GM19324 (cell line): ENCODE data around the gene RO60.
"Not testable (repeated sequence)": the region's sequence is repeated elsewhere in the genome, so short reads cannot be mapped to it uniquely, and the experiment has no call there.

Experiments used
- ATAC-seq: cut with Tn5 transposase; IDR thresholded peaks from one replicate; pipeline ENCODE4 v1.9.1; 2021; ENCODE audit warnings: mild to moderate bottlenecking, moderate library complexity; ENCODE audit not compliant: unreplicated experiment, low FRiP score

Gene RO60

DNA sequence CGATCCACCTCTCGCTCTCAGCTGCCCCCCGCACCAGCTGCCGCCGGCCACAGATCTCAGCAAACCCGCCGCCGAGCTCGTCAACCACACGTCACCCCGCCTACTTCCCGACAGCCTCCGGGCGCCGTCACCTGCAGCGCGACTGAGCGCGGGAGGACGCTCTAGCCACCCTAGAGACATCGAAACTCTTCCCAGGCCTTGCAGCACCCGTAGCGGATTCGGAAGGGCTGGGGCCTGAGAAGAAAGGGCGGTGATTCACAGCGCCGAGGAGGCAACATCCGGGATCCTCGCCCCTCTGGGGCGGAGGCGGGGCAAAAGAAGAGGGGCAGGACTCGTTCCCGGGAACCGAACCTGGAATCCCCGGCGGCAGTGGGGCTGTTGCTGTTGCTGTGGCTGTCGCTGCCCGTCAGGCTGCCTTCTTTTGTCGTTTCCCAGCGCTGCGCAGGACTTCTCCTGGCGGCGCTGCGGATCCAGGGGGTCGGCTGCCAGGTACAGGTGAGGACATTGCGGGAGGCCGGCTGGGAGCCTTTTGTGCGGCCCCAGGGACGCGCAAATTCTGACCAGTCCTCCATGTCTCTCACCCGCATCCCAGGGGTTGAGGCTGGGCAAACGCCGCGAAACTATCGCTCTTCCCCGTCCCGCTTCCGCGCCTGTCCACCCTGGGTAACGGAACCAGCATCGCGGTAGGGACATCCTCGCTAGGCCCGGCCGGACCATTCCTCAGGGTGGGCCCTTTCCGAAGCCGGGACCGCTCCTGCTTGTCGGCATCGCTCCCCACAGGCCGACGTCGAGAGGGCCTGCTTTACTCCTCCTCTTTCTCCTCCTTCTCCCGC is at the start of gene RO60, which contains the start of gene UCHL5:
Gene RO60 (plus strand): TSS at position 331 of the 833 bp plus-strand sequence. CDS start 9,443 bp downstream, outside the sequence.
Gene UCHL5 (minus strand): TSS at position 79 of the 833 bp plus-strand sequence. CDS start 100 bp downstream, outside the sequence.
- peak; percentile 95 for ATAC-seq

- no peak for ATAC-seq
Measured at GRCh38 chr1:193011406-193011805, 48.0 kb upstream of the RO60 start.

GRCh38 chr1:193013005-193013404 is 46.4 kb upstream of the RO60 start:
- no peak for ATAC-seq

DNA sequence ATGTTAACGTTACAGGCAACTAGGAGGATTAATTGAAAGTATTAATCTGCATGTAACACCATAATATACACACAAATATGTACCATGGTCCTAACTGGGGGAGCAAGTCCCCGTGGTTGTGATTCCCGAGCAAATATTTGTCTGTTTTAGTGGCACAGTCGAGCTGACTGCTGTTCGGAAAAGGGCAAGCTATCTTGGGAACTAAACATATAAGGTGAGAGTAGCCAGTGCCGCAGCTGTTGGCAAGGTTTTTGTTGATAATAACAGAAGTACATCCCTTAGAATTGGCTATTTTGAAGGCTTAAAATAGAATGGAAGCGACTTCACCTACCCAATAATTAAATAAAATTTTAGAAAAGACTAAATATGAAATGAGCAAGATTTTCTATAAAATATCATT is 45.7 kb upstream of the RO60 start:
- no peak for ATAC-seq

GRCh38 chr1:193014400-193014799 is 45.0 kb upstream of the RO60 start:
- ATAC-seq, result no peak

- ATAC-seq, result no peak
Measured at GRCh38 chr1:193016788-193017187, 42.6 kb upstream of the RO60 start.

DNA sequence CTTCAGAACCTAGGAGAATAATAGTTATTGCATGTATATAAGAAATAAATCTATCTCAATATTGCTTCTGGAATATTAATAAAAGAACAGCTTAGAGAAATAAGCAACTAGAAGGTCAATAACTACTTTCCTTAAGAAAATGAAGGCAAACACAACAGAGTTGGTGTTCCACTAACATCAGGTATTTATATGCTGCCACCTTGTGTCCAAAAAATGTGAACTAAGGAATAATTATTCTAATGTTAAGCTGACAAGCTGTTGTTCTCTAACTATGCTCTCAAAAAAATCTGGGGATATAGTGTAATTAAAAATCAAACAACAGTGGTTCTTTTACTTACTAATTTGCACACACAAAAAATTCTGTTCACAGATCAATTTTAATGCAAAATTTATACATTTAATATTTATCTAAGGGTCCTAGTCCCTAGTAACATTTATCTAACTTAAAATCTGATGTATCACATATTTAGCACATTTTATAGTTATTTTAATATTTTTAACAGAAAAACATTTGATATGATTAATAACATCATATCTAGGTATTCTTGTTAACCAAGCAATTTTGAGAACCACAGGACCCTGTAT is 39.9 kb upstream of the RO60 start:
- ATAC-seq, result no peak

- no peak for ATAC-seq
Measured at GRCh38 chr1:193025218-193025617, 34.2 kb upstream of the RO60 start.

DNA sequence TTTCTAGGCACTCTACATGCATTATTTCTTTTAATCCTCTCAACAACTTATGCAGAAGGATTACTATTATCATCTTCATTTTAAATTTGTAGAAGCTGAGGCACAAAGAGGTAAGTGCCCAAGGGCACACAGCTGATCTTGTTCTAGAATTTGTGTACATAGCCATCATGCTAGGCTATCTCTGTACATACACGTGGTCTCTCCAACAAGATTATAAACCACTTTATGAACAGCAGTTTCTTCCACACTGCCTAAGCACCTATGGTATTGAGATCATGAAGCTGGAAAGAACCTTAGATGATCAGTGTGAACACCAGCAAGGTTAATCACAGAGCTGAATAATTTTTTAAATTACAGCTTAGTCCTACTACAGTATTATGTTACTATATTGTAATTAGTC is 29.1 kb upstream of the RO60 start:
- no peak for ATAC-seq

DNA sequence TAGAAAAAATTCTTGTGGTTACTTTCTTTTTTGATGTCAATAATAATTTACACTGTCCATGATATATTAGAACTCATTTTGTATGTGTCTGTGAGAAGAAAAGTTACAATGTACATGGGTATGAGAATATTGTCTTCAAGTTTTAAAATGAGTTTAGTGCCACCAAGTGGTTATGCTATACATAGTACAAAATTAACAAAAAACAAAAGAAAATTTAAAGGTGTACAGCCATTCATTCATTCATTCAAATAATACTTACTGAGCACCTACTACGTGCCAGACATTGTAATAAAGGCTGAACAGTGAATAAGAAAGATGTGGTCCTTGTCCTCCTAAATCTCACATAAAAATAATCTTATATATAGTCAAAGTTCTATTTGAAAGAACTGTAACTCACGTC is 28.0 kb upstream of the RO60 start:
- ATAC-seq, result no peak

- not testable (repeated sequence) for ATAC-seq
Measured at GRCh38 chr1:193032643-193033427, 26.6 kb upstream of the RO60 start.

DNA sequence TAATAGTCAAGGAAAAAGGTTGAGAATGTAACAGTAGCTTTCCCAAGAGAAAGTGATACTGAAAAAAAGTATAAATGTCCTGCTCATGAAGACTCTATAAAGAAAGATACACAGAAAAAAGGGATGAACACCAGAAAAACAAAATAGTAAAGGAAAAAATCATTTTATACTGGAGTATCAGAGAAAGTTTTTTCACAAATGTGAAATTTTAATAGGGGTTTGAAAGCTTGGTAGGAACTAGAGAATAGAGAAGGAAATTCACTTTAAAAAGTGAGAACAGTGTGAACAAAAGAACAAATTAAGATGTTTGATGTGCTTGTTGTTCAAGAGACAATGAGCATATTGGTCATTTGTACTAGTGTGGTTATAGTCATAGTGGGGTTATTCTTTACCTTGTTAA is 25.8 kb upstream of the RO60 start:
- no peak for ATAC-seq

GRCh38 chr1:193036337-193037047 is 22.9 kb upstream of the RO60 start:
- no peak for ATAC-seq

- no peak for ATAC-seq
Measured at GRCh38 chr1:193040011-193040410, 19.4 kb upstream of the RO60 start.

DNA sequence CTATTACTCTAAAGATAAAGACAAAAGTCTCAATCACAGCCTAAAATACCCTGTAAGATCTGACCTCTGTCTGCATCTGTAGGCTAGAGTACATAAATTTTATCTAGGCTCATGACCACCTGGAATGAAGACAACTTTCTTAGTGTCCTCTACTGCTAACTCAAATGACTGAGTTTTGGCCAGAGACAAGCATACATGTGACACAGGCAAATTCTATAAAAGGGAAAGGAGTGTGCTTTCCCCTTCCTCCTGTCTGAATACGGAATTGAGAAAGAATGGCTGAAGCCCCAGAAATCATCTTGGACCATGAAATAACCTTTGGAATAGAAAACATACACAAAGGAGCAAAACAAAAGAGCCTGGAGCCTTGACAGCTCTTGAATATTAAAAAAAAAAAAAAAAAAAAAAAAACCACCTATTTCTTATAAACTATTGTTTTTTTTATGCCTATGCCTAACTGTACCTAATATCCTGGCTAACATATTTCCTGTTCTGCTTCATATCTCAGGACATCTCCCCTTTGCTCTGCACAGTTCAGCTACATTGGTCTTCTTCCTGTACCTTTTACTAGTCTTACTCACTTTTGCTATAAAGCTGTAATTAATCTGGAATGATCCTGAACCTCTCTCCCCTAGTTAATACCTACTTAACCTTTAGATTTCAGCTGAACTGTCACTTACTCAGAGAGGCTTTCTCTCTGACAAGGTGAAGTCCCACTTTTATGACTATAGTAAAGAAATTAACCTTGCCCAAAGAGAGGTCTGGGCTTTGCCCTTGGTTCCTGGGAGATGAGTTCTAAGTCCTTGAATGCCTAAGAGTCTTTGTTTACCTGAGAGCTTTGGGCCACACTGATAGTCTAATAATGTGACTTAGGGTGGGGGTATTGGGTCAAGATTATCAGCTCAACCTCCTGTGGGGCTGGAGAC is 16.4 kb upstream of the RO60 start:
- ATAC-seq, result no peak

GRCh38 chr1:193048913-193049312 is 10.5 kb upstream of the RO60 start:
- ATAC-seq, result not testable (repeated sequence)

DNA sequence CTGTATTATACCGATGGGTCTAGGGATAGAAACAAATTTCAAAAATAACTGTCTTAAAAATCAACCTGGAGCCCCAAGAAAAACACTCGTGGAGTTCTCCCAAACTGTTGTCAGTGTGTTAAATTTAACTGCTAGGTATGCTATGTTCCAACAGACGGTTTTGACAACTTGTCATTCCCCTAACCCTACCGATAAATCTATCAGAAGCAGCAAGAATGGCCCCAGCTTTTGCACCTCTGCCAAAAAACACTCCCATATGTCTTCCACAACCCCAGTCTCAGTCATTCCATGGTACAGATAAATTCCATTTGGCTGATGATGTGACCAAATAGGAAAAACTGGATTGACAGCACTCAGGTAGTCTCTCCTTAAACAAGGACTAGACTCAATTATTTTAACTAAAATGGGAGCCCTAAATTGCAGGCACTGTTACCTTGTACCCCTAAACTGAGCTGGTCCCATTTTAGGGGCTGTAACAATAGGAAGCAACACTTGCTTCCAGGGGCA is 5.2 kb upstream of the RO60 start:
- ATAC-seq, result no peak

DNA sequence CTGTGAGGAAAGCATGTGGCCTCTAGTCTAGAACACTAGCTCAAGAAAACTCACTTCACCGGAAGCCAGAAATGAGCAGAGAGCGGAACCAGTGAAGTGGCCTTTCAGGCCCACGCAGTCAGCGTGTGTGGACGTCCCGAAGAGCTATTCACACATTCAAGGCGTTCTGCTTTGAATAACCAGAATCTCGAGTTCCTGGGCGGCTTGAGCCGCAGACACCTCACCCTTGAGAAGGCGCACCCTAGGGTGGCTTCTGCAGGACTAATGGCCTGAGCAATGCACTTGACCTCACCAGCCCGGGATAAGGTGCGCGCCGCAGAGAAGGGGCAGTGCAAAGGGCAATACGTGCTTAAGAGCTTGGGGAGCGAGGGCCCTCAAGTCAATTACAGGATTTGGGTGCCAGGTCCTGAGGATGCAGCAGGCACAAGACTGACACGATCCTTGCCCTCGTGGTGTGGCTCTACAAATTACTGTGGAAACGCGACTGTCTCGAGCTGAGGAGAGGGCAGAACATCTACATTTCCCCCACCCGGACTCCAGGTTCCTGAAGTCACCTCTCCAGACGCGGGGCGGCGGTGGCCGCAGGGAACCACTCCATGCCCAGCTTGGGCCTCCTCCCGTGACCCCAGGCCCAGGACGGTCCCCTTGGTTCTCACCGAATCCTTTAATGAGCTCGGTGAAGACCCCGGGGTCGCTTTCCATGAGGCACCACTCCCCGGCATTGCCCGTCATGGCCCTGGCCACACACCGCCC is 707 bp upstream of the RO60 start:
- ATAC-seq, result peak; percentile 55

- ATAC-seq, result no peak
Measured at GRCh38 chr1:193060115-193060403, 647 bp downstream of the RO60 start.
